Testis (tissue), 3 donors: ENCODE data around the gene VWA2. TPM values are rescaled to one million over a fixed set of nuclear protein-coding genes. Genes with fewer than 3 reads are reported as not detected.

Experiments used
- DNase-seq: peaks from one replicate; pipeline ENCODE4 v3.0.0-alpha.2; 2019
- H3K27ac ChIP-seq, 2 donors: fragments of 200-600 bp; sonication (generic); one replicate each; pipeline ENCODE4 v1.5.1; 2019
- H3K27me3 ChIP-seq: fragments of 200-600 bp; sonication (generic); one replicate; pipeline ENCODE4 v1.5.1; 2019
- H3K36me3 ChIP-seq: fragments of 200-600 bp; sonication (generic); one replicate; pipeline ENCODE4 v1.5.1; 2017; ENCODE audit warnings: low read depth; ENCODE audit errors: missing control alignments
- H3K4me1 ChIP-seq: fragments of 200-600 bp; sonication (generic); one replicate; pipeline ENCODE4 v1.5.1; 2019
- H3K4me3 ChIP-seq, 2 donors: fragments of 200-600 bp; sonication (generic); one replicate each; pipeline ENCODE4 v1.5.1; 2017 to 2019
- H3K9me3 ChIP-seq: fragments of 200-600 bp; sonication (generic); one replicate; pipeline ENCODE4 v1.5.1; 2017
- POLR2A ChIP-seq: fragments of 450-650 bp; IDR thresholded peaks from one replicate; pipeline ENCODE4 v1.6.1; 2017; ENCODE audit warnings: antibody characterized with exemption, mild to moderate bottlenecking, moderate library complexity
- WGBS, 2 donors: methylation state at CpG; one replicate each; pipeline ENCODE4 v1.1.5; 2018; 5-methylcytosine and 5-hydroxymethylcytosine counted together
- intact Hi-C: fragments of 100-400 bp; cut with DNase I; formaldehyde crosslinking; loops from one replicate; pipeline ENCODE4 v1.15.1; 2023; ENCODE audit warnings: low total_unique reads
- polyA plus RNA-seq: library from polyadenylated mRNA; stranded (reverse); fragments of 350-450 nt; fragmentation: Illumina TruSeq; extraction: RNeasy Lipid Tissue Mini Kit (QIAGEN cat#74804); gene quantifications from one replicate; pipeline ENCODE4 v1.2.3, GENCODE V29; 2014; ENCODE audit warnings: low read depth, low replicate concordance; ENCODE audit not compliant: insufficient read depth
- total RNA-seq, 2 donors: library from RNA; depleted of rRNA; stranded (reverse); fragments of >200 nt; gene quantifications; one replicate each; pipeline ENCODE4 v1.2.3, GENCODE V29; 2016
- TF ChIP-seq, protein P1 (sequence below), 3 experiments: fragments of 450-650 bp in 2 of 3; fragments of 200-600 bp in 1 of 3; sonication (generic) in 1 of 3; IDR thresholded peaks; one replicate each; pipeline ENCODE4 v1.5.1; 2016 to 2019; ENCODE audit warnings: antibody characterized with exemption in 3 of 3, mild to moderate bottlenecking in 2 of 3, moderate library complexity in 1 of 3

VWA2 gene
- total and polyA plus RNA-seq, 3 donors from 2014 or later, result 2.4 to 2.6 (median 2.4) TPM

GRCh38 chr10:114271075-114271778, 32.2 kb downstream of the VWA2 start:
- Histone ChIP-seq H3K9me3 (no peaks in the 10 kb centered on the region), H3K27ac (no peak overlapping the region), H3K36me3 (no peaks in the 10 kb centered on the region), H3K4me1 (no peaks in the 10 kb centered on the region), H3K4me3 (no peak overlapping the region), H3K27me3 (no peaks in the 10 kb centered on the region)
- intact Hi-C loops, result no loop called here
- no peak for TF ChIP-seq POLR2A
- TF ChIP-seq, protein P1, sequence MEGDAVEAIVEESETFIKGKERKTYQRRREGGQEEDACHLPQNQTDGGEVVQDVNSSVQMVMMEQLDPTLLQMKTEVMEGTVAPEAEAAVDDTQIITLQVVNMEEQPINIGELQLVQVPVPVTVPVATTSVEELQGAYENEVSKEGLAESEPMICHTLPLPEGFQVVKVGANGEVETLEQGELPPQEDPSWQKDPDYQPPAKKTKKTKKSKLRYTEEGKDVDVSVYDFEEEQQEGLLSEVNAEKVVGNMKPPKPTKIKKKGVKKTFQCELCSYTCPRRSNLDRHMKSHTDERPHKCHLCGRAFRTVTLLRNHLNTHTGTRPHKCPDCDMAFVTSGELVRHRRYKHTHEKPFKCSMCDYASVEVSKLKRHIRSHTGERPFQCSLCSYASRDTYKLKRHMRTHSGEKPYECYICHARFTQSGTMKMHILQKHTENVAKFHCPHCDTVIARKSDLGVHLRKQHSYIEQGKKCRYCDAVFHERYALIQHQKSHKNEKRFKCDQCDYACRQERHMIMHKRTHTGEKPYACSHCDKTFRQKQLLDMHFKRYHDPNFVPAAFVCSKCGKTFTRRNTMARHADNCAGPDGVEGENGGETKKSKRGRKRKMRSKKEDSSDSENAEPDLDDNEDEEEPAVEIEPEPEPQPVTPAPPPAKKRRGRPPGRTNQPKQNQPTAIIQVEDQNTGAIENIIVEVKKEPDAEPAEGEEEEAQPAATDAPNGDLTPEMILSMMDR (IDR thresholded peaks at IDR 0.05), result no peak
- no peak for DNase-seq
- WGBS, 2 donors, result 83 to 88% methylated on average over 3 of the region's 3 CpGs

GRCh38 chr10:114271779-114272167, 32.7 kb downstream of the VWA2 start:
- H3K9me3 ChIP-seq, result no peaks in the 10 kb centered on the region
- intact Hi-C loops, result no loop called here
- TF ChIP-seq, protein P1 (IDR thresholded peaks at IDR 0.05), result no peak
- TF ChIP-seq POLR2A, result no peak
- no peaks in the 10 kb centered on the region for H3K36me3 ChIP-seq
- H3K4me1 ChIP-seq, result no peaks in the 10 kb centered on the region
- H3K27me3 ChIP-seq, result no peaks in the 10 kb centered on the region
- H3K4me3 ChIP-seq, result no peak overlapping the region
- WGBS, 2 donors, result 67 to 76% methylated on average over 4 of the region's 4 CpGs
- no peak for DNase-seq
- no peak overlapping the region for H3K27ac ChIP-seq

- H3K4me3 ChIP-seq, result no peak overlapping the region
- DNase-seq, result no peak
- 76 to 93% methylated on average over 6 of the region's 6 CpGs for whole genome bisulfite sequencing, 2 donors
- intact Hi-C loops, result no loop called here
- TF ChIP-seq, protein P1 (IDR thresholded peaks at IDR 0.05), result no peak
- TF ChIP-seq POLR2A, result no peak
- no peaks in the 10 kb centered on the region for H3K36me3 ChIP-seq
- no peaks in the 10 kb centered on the region for H3K9me3 ChIP-seq
- H3K27me3 ChIP-seq, result no peaks in the 10 kb centered on the region
- no peak overlapping the region for H3K27ac ChIP-seq
- no peaks in the 10 kb centered on the region for H3K4me1 ChIP-seq
Observed at GRCh38 chr10:114272696-114273095, 33.6 kb downstream of the VWA2 start.

GRCh38 chr10:114273910-114274309, 34.9 kb downstream of the VWA2 start:
- Histone ChIP-seq H3K4me1 (no peaks in the 10 kb centered on the region), H3K36me3 (no peaks in the 10 kb centered on the region), H3K27me3 (no peaks in the 10 kb centered on the region), H3K9me3 (no peaks in the 10 kb centered on the region), H3K4me3 (no peak overlapping the region), H3K27ac (no peak overlapping the region)
- 83 to 89% methylated on average over 3 of the region's 3 CpGs for WGBS, 2 donors
- DNase-seq, result no peak
- no peak for TF ChIP-seq POLR2A
- TF ChIP-seq, protein P1 (IDR thresholded peaks at IDR 0.05), result no peak
- intact Hi-C loops, result no loop called here
